Activated naive CD8-positive, alpha-beta T cell treated with anti-CD3 and anti-CD28 coated beads for 36 hours (primary cell): Measurements from ENCODE around the gene MBD5. TPM values are rescaled to one million over a fixed set of nuclear protein-coding genes. Genes with fewer than 3 reads are reported as not detected.

Experiments
- DNase-seq: peaks from one replicate; pipeline ENCODE4 v3.0.0; 2021
- H3K27ac Mint-ChIP-seq: one replicate; pipeline ENCODE4 v1.8.0; 2022; ENCODE audit warnings: mild to moderate bottlenecking, moderate library complexity, mixed read lengths
- H3K27me3 Mint-ChIP-seq: one replicate; pipeline ENCODE4 v1.8.0; 2022; ENCODE audit warnings: mild to moderate bottlenecking, mixed read lengths
- H3K36me3 Mint-ChIP-seq: one replicate; pipeline ENCODE4 v1.8.0; 2021; ENCODE audit warnings: mild to moderate bottlenecking, mixed read lengths
- H3K4me1 Mint-ChIP-seq: one replicate; pipeline ENCODE4 v1.8.0; 2021; ENCODE audit warnings: mixed read lengths
- H3K4me3 Mint-ChIP-seq: one replicate; pipeline ENCODE4 v1.8.0; 2022; ENCODE audit warnings: mild to moderate bottlenecking, moderate library complexity, mixed read lengths
- H3K9me3 Mint-ChIP-seq: one replicate; pipeline ENCODE4 v1.8.0; 2022; ENCODE audit warnings: mixed read lengths
- total RNA-seq, 2 experiments: library from RNA; stranded (reverse); gene quantifications; one replicate each; pipeline ENCODE4 v1.2.3, GENCODE V29; 2021

MBD5 gene
- total RNA-seq, 2 experiments from 2014 or later = 17.0 to 17.4 TPM

GRCh38 chr2:148450531-148450930, 429.6 kb downstream of the MBD5 start:
- H3K9me3 Mint-ChIP-seq = no peaks in the 10 kb centered on the region
- no peaks in the 10 kb centered on the region for H3K36me3 Mint-ChIP-seq
- H3K4me3 Mint-ChIP-seq = no peak overlapping the region
- H3K27ac Mint-ChIP-seq = no peak overlapping the region
- H3K4me1 Mint-ChIP-seq = no peaks in the 10 kb centered on the region
- no peaks in the 10 kb centered on the region for H3K27me3 Mint-ChIP-seq
- DNase-seq = no peak

- DNase-seq = no peak
- no peak overlapping the region for H3K4me3 Mint-ChIP-seq
- no peaks in the 10 kb centered on the region for H3K9me3 Mint-ChIP-seq
- no peaks in the 10 kb centered on the region for H3K36me3 Mint-ChIP-seq
- H3K27me3 Mint-ChIP-seq = no peaks in the 10 kb centered on the region
- H3K27ac Mint-ChIP-seq = no peak overlapping the region
- H3K4me1 Mint-ChIP-seq = no peaks in the 10 kb centered on the region
Observed at GRCh38 chr2:148451046-148451445, 430.2 kb downstream of the MBD5 start.

- no peaks in the 10 kb centered on the region for H3K4me1 Mint-ChIP-seq
- no peaks in the 10 kb centered on the region for H3K9me3 Mint-ChIP-seq
- no peak overlapping the region for H3K4me3 Mint-ChIP-seq
- H3K27me3 Mint-ChIP-seq = no peaks in the 10 kb centered on the region
- no peak for DNase-seq
- H3K27ac Mint-ChIP-seq = no peak overlapping the region
- H3K36me3 Mint-ChIP-seq = no peaks in the 10 kb centered on the region
Observed at GRCh38 chr2:148455791-148456190, 434.9 kb downstream of the MBD5 start.

- Mint-ChIP-seq H3K4me1 (no peaks in the 10 kb centered on the region), H3K36me3 (no peaks in the 10 kb centered on the region), H3K4me3 (no peak overlapping the region), H3K27me3 (no peaks in the 10 kb centered on the region), H3K27ac (no peak overlapping the region), H3K9me3 (no peaks in the 10 kb centered on the region)
- DNase-seq = no peak
Observed at GRCh38 chr2:148458171-148458570, 437.3 kb downstream of the MBD5 start.

- H3K4me1 Mint-ChIP-seq = no peaks in the 10 kb centered on the region
- no peaks in the 10 kb centered on the region for H3K27me3 Mint-ChIP-seq
- H3K9me3 Mint-ChIP-seq = no peaks in the 10 kb centered on the region
- H3K36me3 Mint-ChIP-seq = no peaks in the 10 kb centered on the region
- H3K27ac Mint-ChIP-seq = no peak overlapping the region
- H3K4me3 Mint-ChIP-seq = no peak overlapping the region
- no peak for DNase-seq
Observed at GRCh38 chr2:148459377-148459778, 438.5 kb downstream of the MBD5 start.

GRCh38 chr2:148461876-148462275, 441.0 kb downstream of the MBD5 start:
- H3K27ac Mint-ChIP-seq = no peak overlapping the region
- no peaks in the 10 kb centered on the region for H3K36me3 Mint-ChIP-seq
- no peak overlapping the region for H3K4me3 Mint-ChIP-seq
- H3K9me3 Mint-ChIP-seq = no peaks in the 10 kb centered on the region
- H3K4me1 Mint-ChIP-seq = no peaks in the 10 kb centered on the region
- no peaks in the 10 kb centered on the region for H3K27me3 Mint-ChIP-seq
- DNase-seq = no peak

- DNase-seq = no peak
- H3K27me3 Mint-ChIP-seq = no peaks in the 10 kb centered on the region
- no peak overlapping the region for H3K27ac Mint-ChIP-seq
- H3K9me3 Mint-ChIP-seq = no peaks in the 10 kb centered on the region
- H3K4me1 Mint-ChIP-seq = no peaks in the 10 kb centered on the region
- H3K36me3 Mint-ChIP-seq = no peaks in the 10 kb centered on the region
- no peak overlapping the region for H3K4me3 Mint-ChIP-seq
Observed at GRCh38 chr2:148475626-148476025, 454.7 kb downstream of the MBD5 start.

GRCh38 chr2:148479398-148479797, 458.5 kb downstream of the MBD5 start:
- Mint-ChIP-seq H3K27ac (no peak overlapping the region), H3K36me3 (peaks cover 4% of the 10 kb centered on the region), H3K4me1 (no peaks in the 10 kb centered on the region), H3K4me3 (no peak overlapping the region), H3K9me3 (no peaks in the 10 kb centered on the region), H3K27me3 (no peaks in the 10 kb centered on the region)
- no peak for DNase-seq

- H3K9me3 Mint-ChIP-seq = no peaks in the 10 kb centered on the region
- H3K4me1 Mint-ChIP-seq = no peaks in the 10 kb centered on the region
- no peaks in the 10 kb centered on the region for H3K27me3 Mint-ChIP-seq
- H3K4me3 Mint-ChIP-seq = no peak overlapping the region
- DNase-seq = no peak
- peaks cover 4% of the 10 kb centered on the region for H3K36me3 Mint-ChIP-seq
- H3K27ac Mint-ChIP-seq = no peak overlapping the region
Observed at GRCh38 chr2:148483665-148484064, 462.8 kb downstream of the MBD5 start.

- no peak for DNase-seq
- Mint-ChIP-seq H3K4me3 (no peak overlapping the region), H3K36me3 (peaks cover 4% of the 10 kb centered on the region), H3K27ac (no peak overlapping the region), H3K27me3 (no peaks in the 10 kb centered on the region), H3K9me3 (no peaks in the 10 kb centered on the region), H3K4me1 (no peaks in the 10 kb centered on the region)
Observed at GRCh38 chr2:148484066-148484465, 463.2 kb downstream of the MBD5 start.

GRCh38 chr2:148486655-148487054, 465.8 kb downstream of the MBD5 start:
- Mint-ChIP-seq H3K36me3 (peaks cover 9% of the 10 kb centered on the region), H3K4me1 (no peaks in the 10 kb centered on the region), H3K4me3 (no peak overlapping the region), H3K9me3 (no peaks in the 10 kb centered on the region), H3K27me3 (no peaks in the 10 kb centered on the region), H3K27ac (no peak overlapping the region)
- no peak for DNase-seq

GRCh38 chr2:148487439-148487838, 466.5 kb downstream of the MBD5 start:
- H3K36me3 Mint-ChIP-seq = peaks cover 9% of the 10 kb centered on the region
- no peak for DNase-seq
- H3K9me3 Mint-ChIP-seq = no peaks in the 10 kb centered on the region

GRCh38 chr2:148490840-148491439, 470.0 kb downstream of the MBD5 start:
- no peaks in the 10 kb centered on the region for H3K9me3 Mint-ChIP-seq
- no peak overlapping the region for H3K4me3 Mint-ChIP-seq
- H3K36me3 Mint-ChIP-seq = peaks cover 5% of the 10 kb centered on the region
- no peak for DNase-seq
- H3K27ac Mint-ChIP-seq = no peak overlapping the region
- peaks cover 5% of the 10 kb centered on the region for H3K4me1 Mint-ChIP-seq
- H3K27me3 Mint-ChIP-seq = no peaks in the 10 kb centered on the region

More at GRCh38 chr2:148487439-148487838, 466.5 kb downstream of the MBD5 start:
- Mint-ChIP-seq H3K4me3 (no peak overlapping the region), H3K27me3 (no peaks in the 10 kb centered on the region), H3K4me1 (no peaks in the 10 kb centered on the region), H3K27ac (no peak overlapping the region)

- H3K27ac Mint-ChIP-seq = no peak overlapping the region
- H3K4me1 Mint-ChIP-seq = peaks cover 12% of the 10 kb centered on the region
- no peaks in the 10 kb centered on the region for H3K9me3 Mint-ChIP-seq
- no peak for DNase-seq
- H3K27me3 Mint-ChIP-seq = no peaks in the 10 kb centered on the region
- H3K36me3 Mint-ChIP-seq = peaks cover 5% of the 10 kb centered on the region
- H3K4me3 Mint-ChIP-seq = no peak overlapping the region
Observed at GRCh38 chr2:148493822-148494563, 473.1 kb downstream of the MBD5 start.

- H3K27me3 Mint-ChIP-seq = no peaks in the 10 kb centered on the region
- no peak for DNase-seq
- no peaks in the 10 kb centered on the region for H3K9me3 Mint-ChIP-seq
- no peak overlapping the region for H3K27ac Mint-ChIP-seq
- H3K36me3 Mint-ChIP-seq = no peaks in the 10 kb centered on the region
- H3K4me1 Mint-ChIP-seq = peaks cover 12% of the 10 kb centered on the region
- no peak overlapping the region for H3K4me3 Mint-ChIP-seq
Observed at GRCh38 chr2:148495586-148495985, 474.7 kb downstream of the MBD5 start.

GRCh38 chr2:148501545-148501944, 480.7 kb downstream of the MBD5 start:
- DNase-seq = no peak
- Mint-ChIP-seq H3K4me3 (no peak overlapping the region), H3K36me3 (no peaks in the 10 kb centered on the region), H3K4me1 (peaks cover 2% of the 10 kb centered on the region), H3K27ac (no peak overlapping the region), H3K9me3 (no peaks in the 10 kb centered on the region), H3K27me3 (no peaks in the 10 kb centered on the region)
